ENCODE data around the gene ASAP2. TPM values are rescaled to one million over a fixed set of nuclear protein-coding genes. Genes with fewer than 3 reads are reported as not detected.

The ASAP2 gene
- polyA plus RNA-seq, 3 donors = 0.08 to 1.1 (median 0.20) TPM

DNA sequence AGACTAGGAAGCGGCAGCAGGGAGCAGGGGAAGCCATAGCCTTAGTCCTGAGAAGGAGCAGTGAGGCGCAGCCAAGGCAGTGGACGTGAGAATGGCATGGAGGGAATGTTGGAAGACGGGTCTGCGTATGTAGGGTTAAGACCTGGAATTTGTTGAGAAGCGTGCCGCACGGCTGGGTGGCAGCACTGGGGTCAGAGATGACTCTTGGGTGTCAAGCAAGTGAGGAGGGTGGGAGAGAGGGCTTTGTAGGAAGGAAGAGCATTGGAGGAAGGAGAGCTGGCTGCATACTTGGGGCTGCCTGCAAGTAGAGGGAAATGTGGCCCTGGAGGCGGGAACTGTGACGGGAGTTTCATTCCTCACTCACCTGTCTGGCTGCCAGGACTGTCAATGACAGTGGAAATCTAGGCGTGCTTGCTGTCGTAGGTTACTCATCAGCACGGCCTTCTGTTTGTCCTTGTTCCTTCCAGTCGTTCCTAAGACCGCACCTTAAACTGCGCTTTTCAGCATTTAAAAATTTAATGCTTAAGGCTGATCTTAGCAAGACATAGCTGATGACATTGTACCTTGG is 108.8 kb downstream of the ASAP2 start:
- Histone ChIP-seq H3K36me3 (replicated peaks in 1 of 2; ENCODE audit: control insufficient read depth in 1 of 2, insufficient read depth in 2 of 2, low read length in 2 of 2) (no peaks in the 10 kb centered on the region), H3K4me2 (replicated peaks; ENCODE audit: extremely low read depth, low read length, poor library complexity, severe bottlenecking) (no peak overlapping the region), H3K4me1 (ENCODE audit: control insufficient read depth in 1 of 2, insufficient read depth in 2 of 2, low read length in 2 of 2) (no peaks in the 10 kb centered on the region), H3K27ac (ENCODE audit: low read depth in 1 of 2, low read length in 2 of 2) (no peak overlapping the region), H4K20me1 (ENCODE audit: insufficient read depth, low read length) (no peaks in the 10 kb centered on the region), H3K79me2 (ENCODE audit: insufficient read depth, low read length) (no peaks in the 10 kb centered on the region), H3K9ac (ENCODE audit: insufficient read depth, low read length, poor library complexity, severe bottlenecking) (no peak overlapping the region), H3K9me3 (replicated peaks in 1 of 2; ENCODE audit: control insufficient read depth in 1 of 2, insufficient read depth in 1 of 2, low read length in 2 of 2) (no peaks in the 10 kb centered on the region), H2AFZ (ENCODE audit: insufficient read depth, low read depth, low read length, poor library complexity, severe bottlenecking) (no peak overlapping the region), H3K4me3 (replicated peaks in 1 of 3; ENCODE audit: low read depth in 2 of 3, low read length in 3 of 3) (no peak overlapping the region), H3K27me3 (ENCODE audit: control insufficient read depth in 2 of 2, insufficient read depth in 2 of 2, low read length in 2 of 2) (no peaks in the 10 kb centered on the region)
- Mint-ChIP-seq H3K36me3 (no peaks in the 10 kb centered on the region), H3K27ac (no peak overlapping the region), H3K4me3 (no peak overlapping the region), H3K4me1 (peaks cover 6% of the 10 kb centered on the region), H3K9me3 (no peaks in the 10 kb centered on the region), H3K27me3 (ENCODE audit: low read depth in 3 of 3) (peaks cover 0 to 5% (median 3%) of the 10 kb centered on the region in 3 donors)
- no peak for DNase-seq
- WGBS (ENCODE audit: insufficient coverage) = 98% methylated on average over 9 of the region's 16 CpGs
- intact Hi-C loops (cut with micrococcal nuclease) = no loop called here
- TF ChIP-seq, protein P1, sequence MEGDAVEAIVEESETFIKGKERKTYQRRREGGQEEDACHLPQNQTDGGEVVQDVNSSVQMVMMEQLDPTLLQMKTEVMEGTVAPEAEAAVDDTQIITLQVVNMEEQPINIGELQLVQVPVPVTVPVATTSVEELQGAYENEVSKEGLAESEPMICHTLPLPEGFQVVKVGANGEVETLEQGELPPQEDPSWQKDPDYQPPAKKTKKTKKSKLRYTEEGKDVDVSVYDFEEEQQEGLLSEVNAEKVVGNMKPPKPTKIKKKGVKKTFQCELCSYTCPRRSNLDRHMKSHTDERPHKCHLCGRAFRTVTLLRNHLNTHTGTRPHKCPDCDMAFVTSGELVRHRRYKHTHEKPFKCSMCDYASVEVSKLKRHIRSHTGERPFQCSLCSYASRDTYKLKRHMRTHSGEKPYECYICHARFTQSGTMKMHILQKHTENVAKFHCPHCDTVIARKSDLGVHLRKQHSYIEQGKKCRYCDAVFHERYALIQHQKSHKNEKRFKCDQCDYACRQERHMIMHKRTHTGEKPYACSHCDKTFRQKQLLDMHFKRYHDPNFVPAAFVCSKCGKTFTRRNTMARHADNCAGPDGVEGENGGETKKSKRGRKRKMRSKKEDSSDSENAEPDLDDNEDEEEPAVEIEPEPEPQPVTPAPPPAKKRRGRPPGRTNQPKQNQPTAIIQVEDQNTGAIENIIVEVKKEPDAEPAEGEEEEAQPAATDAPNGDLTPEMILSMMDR (IDR thresholded peaks at IDR 0.05) = no peak

GRCh38 chr2:9317559-9317958 is 110.9 kb downstream of the ASAP2 start:
- Mint-ChIP-seq H3K4me3 (no peak overlapping the region), H3K27me3 (ENCODE audit: low read depth in 3 of 3) (peaks cover 0 to 5% (median 3%) of the 10 kb centered on the region in 3 donors), H3K36me3 (no peaks in the 10 kb centered on the region), H3K27ac (no peak overlapping the region), H3K4me1 (peaks cover 8% of the 10 kb centered on the region), H3K9me3 (no peaks in the 10 kb centered on the region)
- Histone ChIP-seq H2AFZ (ENCODE audit: insufficient read depth, low read depth, low read length, poor library complexity, severe bottlenecking) (no peak overlapping the region), H3K4me2 (replicated peaks; ENCODE audit: extremely low read depth, low read length, poor library complexity, severe bottlenecking) (no peak overlapping the region), H3K9ac (ENCODE audit: insufficient read depth, low read length, poor library complexity, severe bottlenecking) (no peak overlapping the region), H3K27ac (ENCODE audit: low read depth in 1 of 2, low read length in 2 of 2) (no peak overlapping the region), H3K27me3 (ENCODE audit: control insufficient read depth in 2 of 2, insufficient read depth in 2 of 2, low read length in 2 of 2) (no peaks in the 10 kb centered on the region), H3K9me3 (replicated peaks in 1 of 2; ENCODE audit: control insufficient read depth in 1 of 2, insufficient read depth in 1 of 2, low read length in 2 of 2) (no peaks in the 10 kb centered on the region), H3K79me2 (ENCODE audit: insufficient read depth, low read length) (no peaks in the 10 kb centered on the region), H3K36me3 (replicated peaks in 1 of 2; ENCODE audit: control insufficient read depth in 1 of 2, insufficient read depth in 2 of 2, low read length in 2 of 2) (no peaks in the 10 kb centered on the region), H3K4me1 (ENCODE audit: control insufficient read depth in 1 of 2, insufficient read depth in 2 of 2, low read length in 2 of 2) (no peaks in the 10 kb centered on the region), H3K4me3 (replicated peaks in 1 of 3; ENCODE audit: low read depth in 2 of 3, low read length in 3 of 3) (no peak overlapping the region), H4K20me1 (ENCODE audit: insufficient read depth, low read length) (no peaks in the 10 kb centered on the region)
- intact Hi-C loops (cut with micrococcal nuclease) = no loop called here
- no peak for DNase-seq
- TF ChIP-seq, protein P1 (IDR thresholded peaks at IDR 0.05) = no peak
- 99% methylated on average over 6 of the region's 6 CpGs for WGBS (ENCODE audit: insufficient coverage)

Data from CD14-positive monocyte (primary cell).